T-helper 2 cell (primary cell): ENCODE results near the gene RNF180.
"Not testable (repeated sequence)": the region's sequence is repeated elsewhere in the genome, so short reads cannot be mapped to it uniquely, and the experiment has no call there.

Experiments used
- DNase-seq, 5 experiments: peaks; one replicate each; pipeline versions ENCODE4 v3.0.0 to v3.0.0-alpha.2; 2012 to 2022

The RNF180 gene

GRCh38 chr5:64180661-64181343, 15.2 kb downstream of the RNF180 start:
- DNase-seq = no peak

GRCh38 chr5:64181440-64181839, 15.8 kb downstream of the RNF180 start:
- DNase-seq = no peak

DNA sequence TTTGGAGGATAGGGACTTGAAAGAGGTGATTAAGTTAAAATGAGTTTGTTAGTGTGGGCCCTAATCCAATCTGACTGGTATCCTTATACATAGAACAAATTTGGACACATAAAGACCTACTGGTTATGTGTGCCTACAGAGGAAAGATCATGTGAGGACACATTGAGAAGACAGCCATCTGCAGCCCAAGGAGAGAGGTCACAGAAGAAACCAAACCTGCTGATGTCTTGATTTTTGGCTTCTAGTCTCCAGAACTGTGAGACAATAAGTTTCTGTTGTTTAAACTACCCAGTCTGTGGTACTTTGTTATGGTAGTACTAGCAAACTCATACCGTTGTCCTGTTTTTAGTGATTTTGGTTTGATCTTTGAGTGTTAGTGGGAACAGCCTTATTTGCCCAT, 18.3 kb downstream of the RNF180 start:
- DNase-seq = no peak

- DNase-seq = no peak
Observed at GRCh38 chr5:64184832-64185231, 19.2 kb downstream of the RNF180 start.

DNA sequence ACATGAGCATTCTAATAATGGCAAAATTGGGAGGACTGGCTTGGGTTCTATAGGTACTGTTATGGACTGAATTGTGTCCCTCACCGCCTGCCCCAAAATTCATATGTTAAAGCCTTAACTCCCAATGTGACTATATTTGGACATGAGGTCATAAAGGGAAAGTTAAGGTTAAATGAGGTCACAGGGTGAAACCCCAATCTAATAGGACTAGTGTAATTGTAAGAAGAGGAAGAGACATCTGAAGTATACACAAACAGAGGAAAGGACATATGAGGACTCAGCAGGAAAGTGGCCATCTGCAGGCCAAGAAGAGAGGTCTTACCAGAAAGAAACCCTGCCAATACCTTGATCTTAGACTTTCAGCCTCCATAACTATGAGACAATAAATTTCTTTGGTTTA, 23.1 kb downstream of the RNF180 start:
- no peak for DNase-seq

DNA sequence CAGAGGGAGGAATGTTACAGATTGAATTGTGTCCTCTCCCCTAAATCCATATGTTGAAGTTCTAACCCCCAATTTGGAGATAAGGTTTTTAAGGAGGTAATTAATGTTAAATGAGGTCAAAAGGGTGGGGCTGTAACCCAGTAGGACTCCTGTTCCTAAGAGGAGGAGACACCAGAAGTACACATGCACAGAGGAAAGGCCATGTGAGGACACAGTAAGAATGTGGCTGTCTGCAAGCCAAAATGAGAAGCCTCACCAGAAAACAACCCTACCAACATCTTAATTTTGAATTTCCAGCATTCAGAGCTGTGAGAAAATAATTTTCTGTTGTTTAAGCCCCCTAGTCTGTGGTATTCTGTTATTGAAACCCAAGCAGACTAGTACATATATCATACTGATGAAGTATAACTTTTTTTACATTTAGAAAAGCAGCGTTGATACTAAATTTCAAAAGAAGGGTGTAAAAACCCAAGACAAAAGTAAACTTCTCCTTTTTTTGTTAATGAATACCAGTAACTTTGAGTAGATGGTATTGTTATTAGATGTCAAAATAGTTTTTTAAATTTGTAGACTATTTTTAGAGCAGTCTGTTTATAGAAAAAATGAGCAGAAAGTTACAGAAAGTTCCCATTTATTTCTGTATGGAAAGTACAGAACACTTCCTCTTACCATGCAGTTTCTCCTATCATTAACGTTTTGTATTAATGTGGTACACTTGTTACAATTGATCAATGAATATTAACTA, 25.1 kb downstream of the RNF180 start:
- DNase-seq = no peak

DNA sequence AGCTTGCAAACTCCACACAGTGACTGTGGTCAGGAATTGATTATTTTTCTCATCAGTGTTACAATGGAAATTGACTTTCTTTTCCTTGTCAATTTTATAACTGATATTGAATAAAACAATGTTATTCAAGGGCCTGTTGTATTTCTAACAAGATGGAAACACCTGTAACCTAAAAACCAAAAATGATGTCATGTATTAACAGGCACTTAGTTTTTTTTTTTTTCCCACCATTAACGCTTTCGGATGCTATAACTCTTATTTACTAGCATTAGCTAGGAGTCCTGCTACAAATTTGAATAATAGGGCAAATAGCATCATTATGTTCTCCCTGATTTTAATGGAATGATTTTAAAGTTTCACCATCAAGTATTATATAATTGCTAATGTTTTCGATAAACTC, 30.3 kb downstream of the RNF180 start:
- no peak for DNase-seq

DNA sequence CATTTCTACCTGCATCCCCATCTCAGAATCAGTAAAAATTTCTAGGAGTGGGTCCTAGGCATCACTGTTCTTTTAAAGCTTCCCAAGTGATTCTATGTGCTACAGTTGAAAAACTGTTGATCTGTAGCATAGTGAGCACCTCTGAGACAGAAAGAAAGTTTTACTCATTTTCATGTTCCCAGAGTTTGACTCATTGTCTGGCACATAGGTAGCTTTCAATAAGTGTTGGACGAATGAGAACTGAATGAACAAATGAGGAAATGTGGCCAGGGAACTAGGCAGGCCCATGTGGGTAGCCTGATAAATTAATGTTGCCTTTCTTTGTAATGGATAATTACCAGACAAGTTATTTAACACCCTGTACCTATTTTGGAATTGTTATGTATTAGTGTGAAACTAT, 33.8 kb downstream of the RNF180 start:
- no peak for DNase-seq

GRCh38 chr5:64201996-64202395, 36.4 kb downstream of the RNF180 start:
- DNase-seq = no peak

GRCh38 chr5:64206653-64207052, 41.0 kb downstream of the RNF180 start:
- DNase-seq = no peak

DNA sequence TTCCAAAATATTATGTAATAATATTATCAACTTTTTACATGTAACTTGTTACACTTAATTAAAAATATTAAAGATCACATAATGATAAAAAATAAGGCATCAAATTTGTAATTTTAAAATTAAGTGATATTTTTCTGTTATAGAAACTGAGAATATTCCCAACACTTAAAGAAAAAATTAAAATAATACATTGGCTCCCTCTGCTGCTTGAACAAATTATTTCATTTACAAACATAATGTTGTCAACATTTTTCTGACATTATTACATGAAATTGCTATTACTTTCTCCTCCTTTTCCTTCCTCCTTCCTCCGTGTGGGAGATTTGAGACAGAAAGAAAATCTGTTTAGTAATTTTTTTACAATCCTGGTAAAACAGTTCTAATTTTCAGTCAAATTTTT, 42.3 kb downstream of the RNF180 start:
- no peak for DNase-seq

- DNase-seq = no peak
Observed at GRCh38 chr5:64209353-64209752, 43.7 kb downstream of the RNF180 start.

- DNase-seq = no peak
Observed at GRCh38 chr5:64210866-64211265, 45.2 kb downstream of the RNF180 start.

- no peak for DNase-seq
Observed at GRCh38 chr5:64213011-64213410, 47.4 kb downstream of the RNF180 start.

GRCh38 chr5:64213531-64213930, 47.9 kb downstream of the RNF180 start:
- no peak for DNase-seq

- DNase-seq = no peak
Observed at GRCh38 chr5:64214132-64214531, 48.5 kb downstream of the RNF180 start.

- DNase-seq = no peak
Observed at GRCh38 chr5:64221911-64222310, 56.3 kb downstream of the RNF180 start.

DNA sequence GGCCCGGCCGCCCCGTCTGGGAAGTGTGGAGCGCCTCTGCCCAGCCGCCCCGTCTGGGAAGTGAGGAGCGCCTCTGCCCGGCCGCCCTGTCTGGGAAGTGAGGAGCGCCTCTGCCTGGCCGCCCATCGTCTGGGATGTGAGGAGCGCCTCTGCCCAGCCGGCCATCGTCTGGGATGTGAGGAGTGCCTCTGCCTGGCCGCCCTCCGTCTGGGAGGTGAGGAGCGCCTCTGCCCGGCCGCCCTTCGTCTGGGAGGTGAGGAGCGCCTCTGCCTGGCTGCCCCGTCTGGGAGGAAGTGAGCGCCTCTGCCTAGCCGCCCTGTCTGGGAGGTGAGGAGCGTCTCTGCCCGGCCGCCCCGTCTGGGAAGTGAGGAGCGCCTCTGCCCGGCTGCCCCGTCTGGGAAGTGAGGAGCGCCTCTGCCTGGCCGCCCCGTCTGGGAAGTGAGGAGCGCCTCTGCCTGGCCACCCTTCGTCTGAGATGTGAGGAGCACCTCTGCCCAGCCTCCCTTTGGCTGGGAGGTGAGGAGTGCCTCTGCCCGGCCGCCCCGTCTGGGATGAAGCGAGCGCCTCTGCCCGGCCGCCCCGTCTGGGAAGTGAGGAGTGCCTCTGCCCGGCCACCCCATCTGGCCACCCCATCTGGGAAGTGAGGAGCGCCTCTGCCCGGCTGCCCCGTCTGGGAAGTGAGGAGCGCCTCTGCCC, 59.8 kb downstream of the RNF180 start:
- DNase-seq = not testable (repeated sequence)

GRCh38 chr5:64227131-64227537, 61.5 kb downstream of the RNF180 start:
- DNase-seq = not testable (repeated sequence)

DNA sequence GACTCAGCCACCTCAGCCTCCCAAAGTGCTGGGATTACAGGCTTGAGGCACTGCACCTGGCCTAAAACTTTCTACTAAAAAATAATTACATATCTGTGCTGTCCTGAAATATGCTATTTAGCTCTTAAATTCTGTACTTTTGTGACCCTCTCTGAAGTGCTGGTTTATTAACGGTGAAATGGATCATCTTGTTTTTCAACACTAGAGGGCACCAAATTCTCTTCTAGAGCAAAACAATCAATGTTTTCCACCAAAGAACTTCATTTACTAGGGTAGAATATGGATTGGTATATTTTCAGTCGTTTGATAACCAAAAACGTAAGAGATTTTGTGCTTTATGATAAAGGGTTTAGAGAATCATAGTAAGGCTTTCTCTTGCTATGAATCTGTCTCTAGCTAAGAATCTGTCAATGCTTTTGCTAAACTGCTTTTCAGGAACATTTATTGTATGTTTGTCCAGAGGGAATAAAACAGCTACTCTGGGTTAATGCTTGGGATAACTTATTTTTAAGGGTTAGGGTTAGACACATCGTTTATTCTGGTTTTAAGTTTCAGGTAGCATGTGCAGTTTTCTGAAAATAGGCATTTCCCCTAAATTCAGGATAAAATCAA, 63.6 kb downstream of the RNF180 start:
- peak in 2 of 5 experiments; percentile 3 to 10 for DNase-seq

DNA sequence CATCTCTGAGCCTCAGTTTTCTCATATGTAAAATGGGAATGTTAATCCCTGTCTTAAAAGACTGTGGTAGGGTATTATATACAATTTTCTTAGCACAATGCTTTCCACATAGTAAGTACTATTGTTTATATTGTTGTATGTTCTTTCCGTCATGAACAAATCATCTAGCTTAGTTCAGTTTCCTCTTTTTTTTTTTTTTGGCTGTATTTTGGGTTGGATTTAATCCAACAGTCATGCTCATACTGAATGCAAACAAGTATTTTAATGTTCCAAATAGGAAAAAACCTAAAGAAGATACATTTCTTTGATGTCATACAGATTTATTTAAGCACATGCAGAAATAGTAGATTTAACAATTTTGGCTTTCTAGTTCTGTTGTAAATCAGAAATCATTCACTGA, 95.1 kb downstream of the RNF180 start:
- DNase-seq = no peak

DNA sequence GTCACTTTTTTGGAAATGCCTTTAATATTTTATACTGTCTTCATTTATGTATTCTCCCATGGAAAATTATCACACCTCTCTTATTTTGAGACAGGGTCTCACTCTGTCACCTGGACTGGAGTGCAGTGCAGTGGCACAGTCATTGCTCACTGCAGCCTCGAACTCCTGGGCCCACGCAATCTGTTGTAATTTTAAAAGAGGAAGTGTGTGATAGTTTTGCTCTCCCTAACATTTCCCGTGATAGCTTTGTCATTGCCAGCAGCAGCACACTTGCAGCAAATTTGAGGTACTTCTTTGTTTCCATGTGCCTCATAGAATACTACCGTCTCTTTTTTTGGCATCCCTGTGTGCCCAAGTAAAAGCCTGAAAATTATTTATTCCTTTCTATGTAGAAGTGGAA, 103.5 kb downstream of the RNF180 start:
- no peak for DNase-seq

GRCh38 chr5:64273276-64273675, 107.6 kb downstream of the RNF180 start:
- no peak for DNase-seq
